Testis (tissue), 3 donors: ENCODE data around the gene TFF1. TPM values are rescaled to one million over a fixed set of nuclear protein-coding genes. Genes with fewer than 3 reads are reported as not detected.
A peak's percentile ranks its signal among the peaks of the same experiment; 100 is the strongest.

Source experiments
- DNase-seq: peaks from one replicate; pipeline ENCODE4 v3.0.0-alpha.2; 2019
- H3K27ac ChIP-seq, 2 donors: fragments of 200-600 bp; sonication (generic); one replicate each; pipeline ENCODE4 v1.5.1; 2019
- H3K27me3 ChIP-seq: fragments of 200-600 bp; sonication (generic); one replicate; pipeline ENCODE4 v1.5.1; 2019
- H3K36me3 ChIP-seq: fragments of 200-600 bp; sonication (generic); one replicate; pipeline ENCODE4 v1.5.1; 2017; ENCODE audit warnings: low read depth; ENCODE audit errors: missing control alignments
- H3K4me1 ChIP-seq: fragments of 200-600 bp; sonication (generic); one replicate; pipeline ENCODE4 v1.5.1; 2019
- H3K4me3 ChIP-seq, 2 donors: fragments of 200-600 bp; sonication (generic); one replicate each; pipeline ENCODE4 v1.5.1; 2017 to 2019
- H3K9me3 ChIP-seq: fragments of 200-600 bp; sonication (generic); one replicate; pipeline ENCODE4 v1.5.1; 2017
- POLR2A ChIP-seq: fragments of 450-650 bp; IDR thresholded peaks from one replicate; pipeline ENCODE4 v1.6.1; 2017; ENCODE audit warnings: antibody characterized with exemption, mild to moderate bottlenecking, moderate library complexity
- WGBS, 2 donors: methylation state at CpG; one replicate each; pipeline ENCODE4 v1.1.5; 2018; 5-methylcytosine and 5-hydroxymethylcytosine counted together
- intact Hi-C: fragments of 100-400 bp; cut with DNase I; formaldehyde crosslinking; loops from one replicate; pipeline ENCODE4 v1.15.1; 2023; ENCODE audit warnings: low total_unique reads
- polyA plus RNA-seq: library from polyadenylated mRNA; stranded (reverse); fragments of 350-450 nt; fragmentation: Illumina TruSeq; extraction: RNeasy Lipid Tissue Mini Kit (QIAGEN cat#74804); gene quantifications from one replicate; pipeline ENCODE4 v1.2.3, GENCODE V29; 2014; ENCODE audit warnings: low read depth, low replicate concordance; ENCODE audit not compliant: insufficient read depth
- total RNA-seq, 2 donors: library from RNA; depleted of rRNA; stranded (reverse); fragments of >200 nt; gene quantifications; one replicate each; pipeline ENCODE4 v1.2.3, GENCODE V29; 2016
- TF ChIP-seq, protein P1 (sequence below), 3 experiments: fragments of 450-650 bp in 2 of 3; fragments of 200-600 bp in 1 of 3; sonication (generic) in 1 of 3; IDR thresholded peaks; one replicate each; pipeline ENCODE4 v1.5.1; 2016 to 2019; ENCODE audit warnings: antibody characterized with exemption in 3 of 3, mild to moderate bottlenecking in 2 of 3, moderate library complexity in 1 of 3

TFF1 gene
- total and polyA plus RNA-seq, 3 donors from 2014 or later: not detected

DNA sequence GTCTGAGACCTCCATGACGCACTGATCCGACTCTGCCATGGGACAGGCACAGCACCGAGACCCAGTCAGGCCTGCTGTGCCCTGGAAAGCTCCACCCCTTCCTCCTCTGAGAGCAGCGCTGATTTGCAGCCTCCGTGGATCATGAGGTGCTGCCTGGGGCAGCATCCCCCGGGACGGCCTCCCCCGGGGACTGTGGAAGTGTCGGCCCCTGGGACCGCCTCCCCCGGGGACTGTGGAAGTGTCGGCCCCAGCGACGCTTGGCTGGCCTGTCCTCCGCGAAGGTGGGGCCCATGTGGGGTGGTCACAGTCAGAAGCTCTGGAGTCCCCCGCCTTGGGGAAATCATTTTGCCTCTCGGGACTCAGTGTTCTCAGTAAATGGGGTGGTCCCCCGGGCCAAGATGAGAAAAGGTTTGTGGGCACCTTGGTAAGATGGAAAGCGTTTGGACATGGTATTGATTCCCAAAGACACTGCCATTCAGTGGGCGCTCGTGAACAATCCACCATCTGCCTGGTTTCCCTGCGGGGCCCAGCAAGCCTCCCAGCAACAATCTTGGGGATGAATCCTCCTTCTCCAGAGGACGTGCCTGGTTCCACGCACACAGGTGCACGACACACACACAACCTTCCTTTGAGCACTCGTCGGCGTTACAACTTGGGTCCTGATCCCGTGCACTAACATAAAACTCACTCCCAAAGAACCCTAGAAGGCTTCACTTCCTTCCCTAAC lies 18.6 kb downstream of the TFF1 start:
- Histone ChIP-seq H3K27ac (no peak overlapping the region), H3K36me3 (no peaks in the 10 kb centered on the region), H3K4me3 (peak overlapping the region in 1 of 2 donors; percentile 5), H3K9me3 (no peaks in the 10 kb centered on the region), H3K4me1 (no peaks in the 10 kb centered on the region), H3K27me3 (no peaks in the 10 kb centered on the region)
- WGBS, 2 donors: 66 to 72% methylated on average over 14 to 28 of the region's 30 CpGs
- no peak for DNase-seq
- no peak for TF ChIP-seq POLR2A
- TF ChIP-seq, protein P1, sequence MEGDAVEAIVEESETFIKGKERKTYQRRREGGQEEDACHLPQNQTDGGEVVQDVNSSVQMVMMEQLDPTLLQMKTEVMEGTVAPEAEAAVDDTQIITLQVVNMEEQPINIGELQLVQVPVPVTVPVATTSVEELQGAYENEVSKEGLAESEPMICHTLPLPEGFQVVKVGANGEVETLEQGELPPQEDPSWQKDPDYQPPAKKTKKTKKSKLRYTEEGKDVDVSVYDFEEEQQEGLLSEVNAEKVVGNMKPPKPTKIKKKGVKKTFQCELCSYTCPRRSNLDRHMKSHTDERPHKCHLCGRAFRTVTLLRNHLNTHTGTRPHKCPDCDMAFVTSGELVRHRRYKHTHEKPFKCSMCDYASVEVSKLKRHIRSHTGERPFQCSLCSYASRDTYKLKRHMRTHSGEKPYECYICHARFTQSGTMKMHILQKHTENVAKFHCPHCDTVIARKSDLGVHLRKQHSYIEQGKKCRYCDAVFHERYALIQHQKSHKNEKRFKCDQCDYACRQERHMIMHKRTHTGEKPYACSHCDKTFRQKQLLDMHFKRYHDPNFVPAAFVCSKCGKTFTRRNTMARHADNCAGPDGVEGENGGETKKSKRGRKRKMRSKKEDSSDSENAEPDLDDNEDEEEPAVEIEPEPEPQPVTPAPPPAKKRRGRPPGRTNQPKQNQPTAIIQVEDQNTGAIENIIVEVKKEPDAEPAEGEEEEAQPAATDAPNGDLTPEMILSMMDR (IDR thresholded peaks at IDR 0.05): no peak
- intact Hi-C loops: no loop called here

DNA sequence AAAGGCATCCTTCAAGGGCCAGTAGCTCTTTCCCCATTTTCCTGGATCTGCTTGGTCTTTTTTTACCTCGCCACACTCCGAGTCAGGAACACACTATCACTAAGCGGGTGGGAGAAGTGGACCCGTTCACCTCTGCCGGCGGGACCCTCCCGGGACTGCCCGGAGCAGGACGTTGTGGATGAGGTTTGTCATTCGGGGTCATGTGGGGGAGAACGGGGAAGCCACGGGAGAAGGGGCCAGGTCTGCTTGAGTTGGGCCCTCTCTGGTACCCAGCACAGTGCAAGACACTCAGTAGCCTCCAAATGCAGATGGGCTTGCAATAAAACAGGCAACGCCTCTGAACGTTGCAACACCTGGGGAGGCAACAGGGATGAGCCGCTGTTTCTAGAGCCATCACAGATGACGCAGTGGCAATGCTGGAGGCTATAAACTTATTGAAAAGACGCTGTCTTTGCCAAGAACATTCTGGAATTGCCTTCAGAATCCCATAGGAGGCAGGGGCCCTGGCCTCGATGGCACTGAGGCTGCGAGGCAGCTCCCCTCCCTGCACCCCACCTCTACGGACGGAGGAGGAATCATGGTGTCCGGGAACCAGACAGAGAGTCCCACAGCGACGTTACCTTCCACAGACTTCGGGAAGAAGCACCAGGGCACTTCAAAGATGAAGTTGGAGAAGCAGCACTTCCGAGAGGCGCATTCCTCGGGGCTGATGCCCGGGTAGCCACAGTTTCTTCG lies 19.3 kb downstream of the TFF1 start:
- TF ChIP-seq POLR2A: no peak
- TF ChIP-seq, protein P1 (IDR thresholded peaks at IDR 0.05): no peak
- H3K27ac ChIP-seq: no peak overlapping the region
- H3K4me3 ChIP-seq: peak overlapping the region in 1 of 2 donors; percentile 5
- no peaks in the 10 kb centered on the region for H3K4me1 ChIP-seq
- no peak for DNase-seq
- H3K36me3 ChIP-seq: no peaks in the 10 kb centered on the region
- no peaks in the 10 kb centered on the region for H3K9me3 ChIP-seq
- intact Hi-C loops: no loop called here
- H3K27me3 ChIP-seq: no peaks in the 10 kb centered on the region
- WGBS, 2 donors: 59 to 71% methylated on average over 26 to 30 of the region's 30 CpGs

DNA sequence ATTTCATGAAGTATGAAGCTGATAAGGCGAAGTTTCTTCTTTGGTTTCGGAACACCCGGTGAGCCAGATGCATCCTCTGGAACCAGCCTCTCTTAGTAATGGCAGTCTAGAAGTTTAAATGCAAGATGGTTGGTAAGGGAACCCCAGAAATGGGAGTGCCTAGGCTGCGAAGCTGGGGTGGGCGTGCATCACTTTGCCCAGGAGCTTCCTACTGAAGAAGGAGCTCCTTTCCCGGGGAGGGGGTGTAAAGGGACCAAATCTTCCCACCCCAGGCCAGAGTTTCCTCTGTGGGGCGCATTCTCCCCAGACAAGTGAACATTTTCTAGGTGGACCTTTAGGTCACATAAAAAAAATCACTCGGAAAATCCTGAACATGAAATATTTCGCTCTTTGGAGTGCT lies 19.9 kb downstream of the TFF1 start:
- 61 to 82% methylated on average over 9 of the region's 9 CpGs for WGBS, 2 donors
- H3K9me3 ChIP-seq: no peaks in the 10 kb centered on the region
- H3K4me1 ChIP-seq: no peaks in the 10 kb centered on the region
- no peaks in the 10 kb centered on the region for H3K36me3 ChIP-seq
- H3K4me3 ChIP-seq: no peak overlapping the region
- DNase-seq: no peak
- TF ChIP-seq, protein P1 (IDR thresholded peaks at IDR 0.05): no peak
- no peak for TF ChIP-seq POLR2A
- H3K27me3 ChIP-seq: no peaks in the 10 kb centered on the region
- intact Hi-C loops: no loop called here
- no peak overlapping the region for H3K27ac ChIP-seq

DNA sequence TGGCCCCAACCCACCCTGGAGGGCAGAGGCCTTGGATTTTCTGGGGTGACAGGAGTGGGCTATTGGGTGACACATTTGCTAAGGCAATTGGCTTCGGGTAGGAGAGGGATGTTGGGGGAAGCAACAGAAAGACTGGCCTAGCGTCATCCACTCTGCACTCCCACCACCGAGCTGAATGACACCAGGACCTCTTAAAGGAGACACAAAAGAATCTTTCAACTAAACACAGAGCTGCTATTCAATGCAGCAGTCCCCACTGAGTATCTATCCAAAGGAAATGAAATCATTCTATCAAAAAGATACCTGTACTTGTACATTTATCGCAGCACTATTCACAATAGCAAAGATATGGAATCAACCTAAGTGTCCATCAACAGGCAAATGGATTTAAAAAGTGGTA lies 21.7 kb downstream of the TFF1 start:
- intact Hi-C loops: no loop called here
- no peak for DNase-seq
- Histone ChIP-seq H3K4me1 (no peaks in the 10 kb centered on the region), H3K9me3 (no peaks in the 10 kb centered on the region), H3K36me3 (no peaks in the 10 kb centered on the region), H3K27me3 (no peaks in the 10 kb centered on the region), H3K27ac (no peak overlapping the region), H3K4me3 (no peak overlapping the region)
- TF ChIP-seq, protein P1 (IDR thresholded peaks at IDR 0.05): no peak
- no peak for TF ChIP-seq POLR2A
- whole genome bisulfite sequencing, 2 donors: 50 to 56% methylated on average over 4 of the region's 4 CpGs
